Inflammatory macrophage treated with lipopolysaccharide for 4 hours (primary cell): Measurements from ENCODE around the gene MAML3.

Experiments used
- DNase-seq: peaks from one replicate; pipeline ENCODE4 v3.0.0-alpha.2; 2020

MAML3 gene

GRCh38 chr4:139669335-139669734, 484.6 kb downstream of the MAML3 start:
- DNase-seq = no peak

GRCh38 chr4:139668658-139669201, 485.3 kb downstream of the MAML3 start:
- no peak for DNase-seq

GRCh38 chr4:139668036-139668435, 485.9 kb downstream of the MAML3 start:
- DNase-seq = no peak
